Globus pallidus (tissue), 1 donor: Measurements from ENCODE around the gene PPP6C.
A peak's percentile ranks its signal among the peaks of the same experiment; 100 is the strongest.
"Not testable (repeated sequence)": the region's sequence is repeated elsewhere in the genome, so short reads cannot be mapped to it uniquely, and the experiment has no call there.

Experiments used
- DNase-seq: peaks from one replicate; pipeline ENCODE4 v3.0.0-alpha.2; 2015; ENCODE audit warnings: low spot score

Gene PPP6C

GRCh38 chr9:125141751-125142150 is 47.9 kb downstream of the PPP6C start:
- no peak for DNase-seq

- no peak for DNase-seq
Observed at GRCh38 chr9:125141251-125141650, 48.4 kb downstream of the PPP6C start.

- no peak for DNase-seq
Observed at GRCh38 chr9:125140576-125140975, 49.0 kb downstream of the PPP6C start.

- no peak for DNase-seq
Observed at GRCh38 chr9:125137200-125137599, 52.4 kb downstream of the PPP6C start.

GRCh38 chr9:125134976-125135375 is 54.6 kb downstream of the PPP6C start:
- DNase-seq, result no peak

- DNase-seq, result no peak
Observed at GRCh38 chr9:125133403-125134329, 55.9 kb downstream of the PPP6C start.

GRCh38 chr9:125131778-125132177 is 57.8 kb downstream of the PPP6C start:
- no peak for DNase-seq

- DNase-seq, result peak; percentile 57
Observed at GRCh38 chr9:125126019-125126746, 63.4 kb downstream of the PPP6C start.

GRCh38 chr9:125125523-125125922 is 64.1 kb downstream of the PPP6C start:
- no peak for DNase-seq

- no peak for DNase-seq
Observed at GRCh38 chr9:125121146-125121545, 68.5 kb downstream of the PPP6C start.

GRCh38 chr9:125119643-125120286 is 69.8 kb downstream of the PPP6C start:
- no peak for DNase-seq

- not testable (repeated sequence) for DNase-seq
Observed at GRCh38 chr9:125118696-125119095, 70.9 kb downstream of the PPP6C start.

- DNase-seq, result not testable (repeated sequence)
Observed at GRCh38 chr9:125114503-125114902, 75.1 kb downstream of the PPP6C start.

GRCh38 chr9:125110464-125110863 is 79.1 kb downstream of the PPP6C start:
- no peak for DNase-seq

- DNase-seq, result not testable (repeated sequence)
Observed at GRCh38 chr9:125108541-125108940, 81.1 kb downstream of the PPP6C start.

- no peak for DNase-seq
Observed at GRCh38 chr9:125106285-125106893, 83.2 kb downstream of the PPP6C start.

GRCh38 chr9:125103770-125104460 is 85.7 kb downstream of the PPP6C start:
- no peak for DNase-seq

- no peak for DNase-seq
Observed at GRCh38 chr9:125103021-125103420, 86.6 kb downstream of the PPP6C start.

- DNase-seq, result no peak
Observed at GRCh38 chr9:125100822-125101221, 88.8 kb downstream of the PPP6C start.

GRCh38 chr9:125099816-125100215 is 89.8 kb downstream of the PPP6C start:
- DNase-seq, result no peak
